ENCODE results near the gene PARD3B. TPM values are rescaled to one million over a fixed set of nuclear protein-coding genes. Genes with fewer than 3 reads are reported as not detected.

Gene PARD3B
- total and polyA plus RNA-seq, 2 of the 13 experiments (the other 11 are each of a cell fraction or from before 2014, with no cell fraction given): 0.71 to 2.3 TPM

DNA sequence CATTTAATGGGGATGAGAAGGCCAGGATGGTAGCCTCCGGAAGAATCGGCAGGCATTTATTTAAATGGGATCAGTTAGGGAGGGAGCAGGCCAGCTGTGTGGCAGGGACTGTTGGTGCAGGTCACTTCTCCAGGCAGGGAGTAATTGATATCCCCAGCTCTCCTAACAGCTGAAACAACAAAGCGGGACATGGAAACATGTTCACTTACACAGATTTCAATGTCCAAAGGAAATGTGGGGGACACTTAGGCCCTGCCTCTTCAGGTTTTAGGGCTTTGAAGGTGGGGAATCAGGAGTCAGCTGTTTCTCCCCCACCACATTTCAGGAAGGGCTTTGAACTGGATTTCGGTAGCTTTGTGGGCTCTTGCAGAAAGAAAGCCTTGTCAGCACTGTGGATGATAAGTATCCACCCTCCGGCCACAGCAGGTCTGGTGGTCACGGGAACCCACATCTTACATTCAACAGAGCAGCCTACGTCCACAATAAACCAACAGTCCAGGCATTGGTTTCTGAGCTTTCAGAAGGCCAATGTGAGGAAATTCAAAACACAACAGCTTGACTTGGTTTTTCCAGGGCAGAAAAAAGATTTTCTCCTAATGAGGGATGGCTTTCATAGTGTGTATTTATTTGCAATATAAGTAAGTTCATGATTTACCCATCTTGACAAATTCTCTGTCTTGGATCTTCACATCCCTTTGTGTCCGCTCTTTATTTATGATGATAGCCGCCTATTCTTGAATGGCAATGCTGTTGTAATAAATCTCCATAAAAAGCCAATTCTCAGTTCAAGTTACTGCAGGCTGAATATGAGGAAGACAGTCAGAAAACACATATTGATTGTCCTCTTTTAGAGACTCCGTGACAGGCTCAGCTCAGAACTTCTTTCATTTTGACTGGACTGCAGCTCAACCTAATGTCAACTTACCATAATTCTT is 1040.4 kb downstream of the PARD3B start (continued):
- TF ChIP-seq, protein P1, sequence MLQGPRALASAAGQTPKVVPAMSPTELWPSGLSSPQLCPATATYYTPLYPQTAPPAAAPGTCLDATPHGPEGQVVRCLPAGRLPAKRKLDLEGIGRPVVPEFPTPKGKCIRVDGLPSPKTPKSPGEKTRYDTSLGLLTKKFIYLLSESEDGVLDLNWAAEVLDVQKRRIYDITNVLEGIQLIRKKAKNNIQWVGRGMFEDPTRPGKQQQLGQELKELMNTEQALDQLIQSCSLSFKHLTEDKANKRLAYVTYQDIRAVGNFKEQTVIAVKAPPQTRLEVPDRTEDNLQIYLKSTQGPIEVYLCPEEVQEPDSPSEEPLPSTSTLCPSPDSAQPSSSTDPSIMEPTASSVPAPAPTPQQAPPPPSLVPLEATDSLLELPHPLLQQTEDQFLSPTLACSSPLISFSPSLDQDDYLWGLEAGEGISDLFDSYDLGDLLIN (CRISPR knock-in tag; IDR thresholded peaks at IDR 0.05; ENCODE audit: borderline replicate concordance): no peak
- TF ChIP-seq, protein P2, sequence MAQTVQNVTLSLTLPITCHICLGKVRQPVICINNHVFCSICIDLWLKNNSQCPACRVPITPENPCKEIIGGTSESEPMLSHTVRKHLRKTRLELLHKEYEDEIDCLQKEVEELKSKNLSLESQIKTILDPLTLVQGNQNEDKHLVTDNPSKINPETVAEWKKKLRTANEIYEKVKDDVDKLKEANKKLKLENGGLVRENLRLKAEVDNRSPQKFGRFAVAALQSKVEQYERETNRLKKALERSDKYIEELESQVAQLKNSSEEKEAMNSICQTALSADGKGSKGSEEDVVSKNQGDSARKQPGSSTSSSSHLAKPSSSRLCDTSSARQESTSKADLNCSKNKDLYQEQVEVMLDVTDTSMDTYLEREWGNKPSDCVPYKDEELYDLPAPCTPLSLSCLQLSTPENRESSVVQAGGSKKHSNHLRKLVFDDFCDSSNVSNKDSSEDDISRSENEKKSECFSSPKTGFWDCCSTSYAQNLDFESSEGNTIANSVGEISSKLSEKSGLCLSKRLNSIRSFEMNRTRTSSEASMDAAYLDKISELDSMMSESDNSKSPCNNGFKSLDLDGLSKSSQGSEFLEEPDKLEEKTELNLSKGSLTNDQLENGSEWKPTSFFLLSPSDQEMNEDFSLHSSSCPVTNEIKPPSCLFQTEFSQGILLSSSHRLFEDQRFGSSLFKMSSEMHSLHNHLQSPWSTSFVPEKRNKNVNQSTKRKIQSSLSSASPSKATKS (CRISPR knock-in tag; IDR thresholded peaks at IDR 0.05): no peak
- TF ChIP-seq ZNF136 (CRISPR knock-in tag; IDR thresholded peaks at IDR 0.05; ENCODE audit: low read depth): no peak
- TF ChIP-seq, protein P3, sequence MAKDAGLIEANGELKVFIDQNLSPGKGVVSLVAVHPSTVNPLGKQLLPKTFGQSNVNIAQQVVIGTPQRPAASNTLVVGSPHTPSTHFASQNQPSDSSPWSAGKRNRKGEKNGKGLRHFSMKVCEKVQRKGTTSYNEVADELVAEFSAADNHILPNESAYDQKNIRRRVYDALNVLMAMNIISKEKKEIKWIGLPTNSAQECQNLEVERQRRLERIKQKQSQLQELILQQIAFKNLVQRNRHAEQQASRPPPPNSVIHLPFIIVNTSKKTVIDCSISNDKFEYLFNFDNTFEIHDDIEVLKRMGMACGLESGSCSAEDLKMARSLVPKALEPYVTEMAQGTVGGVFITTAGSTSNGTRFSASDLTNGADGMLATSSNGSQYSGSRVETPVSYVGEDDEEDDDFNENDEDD (CRISPR knock-in tag; IDR thresholded peaks at IDR 0.05; ENCODE audit: borderline replicate concordance): no peak

DNA sequence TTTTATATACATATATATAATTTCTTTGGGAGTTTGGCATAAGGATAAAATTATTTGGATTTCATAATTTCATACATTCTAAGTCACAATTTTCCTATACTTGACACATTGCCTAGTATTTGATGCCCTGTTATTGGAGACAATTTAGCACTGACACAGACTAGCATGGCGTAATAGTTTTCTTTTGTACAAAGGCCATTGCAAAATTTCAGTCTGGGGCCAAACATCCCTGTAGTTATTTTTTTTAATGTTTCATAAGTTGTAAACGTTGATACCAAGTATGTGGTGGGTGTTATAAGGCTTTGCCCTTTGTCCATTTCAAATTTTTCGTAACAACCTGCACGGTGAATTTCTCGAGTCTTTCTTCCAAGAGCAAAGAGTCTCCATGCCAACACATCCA is 1041.4 kb downstream of the PARD3B start:
- no peak overlapping the region for H3K4me3 ChIP-seq (replicated peaks in 1 of 3; ENCODE audit: insufficient read depth in 1 of 3, low read depth in 2 of 3, low read length in 3 of 3)
- ATAC-seq (no peak), FAIRE-seq (no peak), DNase-seq (ENCODE audit: low spot score) (no peak)
- no TSS peak for BruUV-seq (replicated peaks)
- no peak overlapping the region for H3K27ac ChIP-seq (ENCODE audit: extremely low read length, insufficient read depth, low read length)
- WGBS (ENCODE audit: low lambda C conversion rate): 16% methylated on average over 5 of the region's 5 CpGs
- no peak overlapping the region for H3K9ac ChIP-seq (ENCODE audit: insufficient read depth, low read depth, low read length)
- ChIA-PET POLR2A (no interaction called here), CTCF (ENCODE audit: low intra/inter-chr PET ratio, low total read pairs) (no interaction called here)
- no peaks in the 10 kb centered on the region for H3K79me2 ChIP-seq (ENCODE audit: insufficient read depth, low read length)
- intact Hi-C loops (cut with micrococcal nuclease; ENCODE audit: unreplicated experiment) (no loop called here), in situ Hi-C loops (cut with HindIII; ENCODE audit: extremely low pct_ligation_motif_present, low pct_unique_long_range_greater_than_20kb) (no loop called here)
- H3K4me1 ChIP-seq (ENCODE audit: insufficient read depth, low read length): no peaks in the 10 kb centered on the region
- H2AFZ ChIP-seq (ENCODE audit: low read length): no peak overlapping the region
- no peaks in the 10 kb centered on the region for H3K36me3 ChIP-seq (replicated peaks in 1 of 2; ENCODE audit: control insufficient read depth in 1 of 2, insufficient read depth in 2 of 2, low read length in 2 of 2)
- no peak overlapping the region for H3K4me2 ChIP-seq (ENCODE audit: low read depth, low read length)
- no peaks in the 10 kb centered on the region for H4K20me1 ChIP-seq (ENCODE audit: insufficient read depth, low read length)
- H3K9me3 ChIP-seq (ENCODE audit: low read length): no peaks in the 10 kb centered on the region
- no peaks in the 10 kb centered on the region for H3K27me3 ChIP-seq (ENCODE audit: control insufficient read depth in 1 of 2, insufficient read depth in 2 of 2, low read length in 2 of 2)
- TF ChIP-seq ZNF772 (CRISPR knock-in tag; IDR thresholded peaks at IDR 0.05) (no peak), JUND (CRISPR knock-in tag; IDR thresholded peaks at IDR 0.05) (no peak), ZNF777 (CRISPR knock-in tag; IDR thresholded peaks at IDR 0.05) (no peak), ZNF550 (CRISPR knock-in tag; IDR thresholded peaks at IDR 0.05; ENCODE audit: borderline replicate concordance) (no peak), REPIN1 (CRISPR knock-in tag; IDR thresholded peaks at IDR 0.05; ENCODE audit: borderline replicate concordance, low read depth) (no peak), ZNF598 (CRISPR knock-in tag; IDR thresholded peaks at IDR 0.05; ENCODE audit: borderline replicate concordance) (no peak), ZNF850 (CRISPR knock-in tag; conservative IDR thresholded peaks at IDR 0.05) (no peak), PAX8 (CRISPR knock-in tag; IDR thresholded peaks at IDR 0.05; ENCODE audit: borderline replicate concordance) (no peak), FOXK1 (CRISPR knock-in tag; IDR thresholded peaks at IDR 0.05; ENCODE audit: borderline replicate concordance, low read depth) (no peak)
- TF ChIP-seq, protein P4, sequence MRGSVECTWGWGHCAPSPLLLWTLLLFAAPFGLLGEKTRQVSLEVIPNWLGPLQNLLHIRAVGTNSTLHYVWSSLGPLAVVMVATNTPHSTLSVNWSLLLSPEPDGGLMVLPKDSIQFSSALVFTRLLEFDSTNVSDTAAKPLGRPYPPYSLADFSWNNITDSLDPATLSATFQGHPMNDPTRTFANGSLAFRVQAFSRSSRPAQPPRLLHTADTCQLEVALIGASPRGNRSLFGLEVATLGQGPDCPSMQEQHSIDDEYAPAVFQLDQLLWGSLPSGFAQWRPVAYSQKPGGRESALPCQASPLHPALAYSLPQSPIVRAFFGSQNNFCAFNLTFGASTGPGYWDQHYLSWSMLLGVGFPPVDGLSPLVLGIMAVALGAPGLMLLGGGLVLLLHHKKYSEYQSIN (CRISPR knock-in tag; IDR thresholded peaks at IDR 0.05; ENCODE audit: borderline replicate concordance): no peak

Measured in HepG2 (cell line).